ENCODE measurements around the gene BPIFB4. TPM values are rescaled to one million over a fixed set of nuclear protein-coding genes. Genes with fewer than 3 reads are reported as not detected.
"Not testable (repeated sequence)": the region's sequence is repeated elsewhere in the genome, so short reads cannot be mapped to it uniquely, and the experiment has no call there.

Gene BPIFB4
- total RNA-seq, 1 donor from 2014 or later, result not detected

DNA sequence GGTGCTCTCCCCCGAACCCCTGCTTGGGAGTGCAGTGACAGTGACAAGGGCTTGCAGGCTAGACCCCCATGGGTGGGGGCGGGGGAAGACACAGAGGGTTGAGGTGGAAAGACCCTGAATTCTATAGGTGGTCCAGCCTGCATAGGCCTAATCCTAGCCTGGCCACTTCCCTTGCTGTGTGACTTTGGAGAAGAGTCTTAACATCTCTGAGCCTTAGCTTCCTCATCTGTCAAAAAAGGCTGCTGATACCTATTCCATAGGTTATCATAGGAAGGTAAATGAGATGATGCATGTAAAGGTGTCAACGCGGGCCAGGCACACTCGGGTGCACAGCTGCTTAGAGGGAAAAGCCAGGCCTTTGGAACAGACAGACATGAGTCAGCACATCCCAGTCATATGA lies 15.8 kb downstream of the BPIFB4 start:
- Mint-ChIP-seq H3K4me3 (ENCODE audit: unreplicated experiment) (no peak overlapping the region), H3K27ac (ENCODE audit: unreplicated experiment) (no peak overlapping the region), H3K36me3 (ENCODE audit: low read depth, unreplicated experiment) (no peaks in the 10 kb centered on the region), H3K27me3 (ENCODE audit: low read depth, unreplicated experiment) (peaks cover 35% of the 10 kb centered on the region), H3K9me3 (ENCODE audit: unreplicated experiment) (peaks cover 2% of the 10 kb centered on the region), H3K4me1 (ENCODE audit: low read depth, unreplicated experiment) (no peaks in the 10 kb centered on the region)
- TF ChIP-seq, protein P1, sequence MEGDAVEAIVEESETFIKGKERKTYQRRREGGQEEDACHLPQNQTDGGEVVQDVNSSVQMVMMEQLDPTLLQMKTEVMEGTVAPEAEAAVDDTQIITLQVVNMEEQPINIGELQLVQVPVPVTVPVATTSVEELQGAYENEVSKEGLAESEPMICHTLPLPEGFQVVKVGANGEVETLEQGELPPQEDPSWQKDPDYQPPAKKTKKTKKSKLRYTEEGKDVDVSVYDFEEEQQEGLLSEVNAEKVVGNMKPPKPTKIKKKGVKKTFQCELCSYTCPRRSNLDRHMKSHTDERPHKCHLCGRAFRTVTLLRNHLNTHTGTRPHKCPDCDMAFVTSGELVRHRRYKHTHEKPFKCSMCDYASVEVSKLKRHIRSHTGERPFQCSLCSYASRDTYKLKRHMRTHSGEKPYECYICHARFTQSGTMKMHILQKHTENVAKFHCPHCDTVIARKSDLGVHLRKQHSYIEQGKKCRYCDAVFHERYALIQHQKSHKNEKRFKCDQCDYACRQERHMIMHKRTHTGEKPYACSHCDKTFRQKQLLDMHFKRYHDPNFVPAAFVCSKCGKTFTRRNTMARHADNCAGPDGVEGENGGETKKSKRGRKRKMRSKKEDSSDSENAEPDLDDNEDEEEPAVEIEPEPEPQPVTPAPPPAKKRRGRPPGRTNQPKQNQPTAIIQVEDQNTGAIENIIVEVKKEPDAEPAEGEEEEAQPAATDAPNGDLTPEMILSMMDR (IDR thresholded peaks at IDR 0.05; ENCODE audit: insufficient read depth, low read depth, low read length), result no peak
- TF ChIP-seq EZH2 (IDR thresholded peaks at IDR 0.05; ENCODE audit: insufficient read depth, low read length), result no peak
- H3K36me3 ChIP-seq (ENCODE audit: insufficient read depth, low read length), result no peaks in the 10 kb centered on the region
- H3K4me2 ChIP-seq (ENCODE audit: low read length), result no peak overlapping the region
- no peaks in the 10 kb centered on the region for H3K4me1 ChIP-seq (ENCODE audit: insufficient read depth, low read length)
- no peak overlapping the region for H3K4me3 ChIP-seq (ENCODE audit: insufficient read depth, low read depth, low read length)
- FAIRE-seq (no peak), DNase-seq (ENCODE audit: low read depth) (no peak)
- no peak overlapping the region for H2AFZ ChIP-seq (ENCODE audit: low read depth, low read length)
- no peak overlapping the region for H3K27ac ChIP-seq (ENCODE audit: low read depth, low read length)
- H3K79me2 ChIP-seq (ENCODE audit: insufficient read depth, low read length), result no peaks in the 10 kb centered on the region
- H4K20me1 ChIP-seq (ENCODE audit: insufficient read depth, low read length), result no peaks in the 10 kb centered on the region
- H3K9me3 ChIP-seq (ENCODE audit: insufficient read depth, low read depth, low read length), result no peaks in the 10 kb centered on the region
- no peak overlapping the region for H3K9ac ChIP-seq (ENCODE audit: low read length)
- H3K27me3 ChIP-seq (ENCODE audit: insufficient read depth, low read length), result peaks cover 2% of the 10 kb centered on the region

DNA sequence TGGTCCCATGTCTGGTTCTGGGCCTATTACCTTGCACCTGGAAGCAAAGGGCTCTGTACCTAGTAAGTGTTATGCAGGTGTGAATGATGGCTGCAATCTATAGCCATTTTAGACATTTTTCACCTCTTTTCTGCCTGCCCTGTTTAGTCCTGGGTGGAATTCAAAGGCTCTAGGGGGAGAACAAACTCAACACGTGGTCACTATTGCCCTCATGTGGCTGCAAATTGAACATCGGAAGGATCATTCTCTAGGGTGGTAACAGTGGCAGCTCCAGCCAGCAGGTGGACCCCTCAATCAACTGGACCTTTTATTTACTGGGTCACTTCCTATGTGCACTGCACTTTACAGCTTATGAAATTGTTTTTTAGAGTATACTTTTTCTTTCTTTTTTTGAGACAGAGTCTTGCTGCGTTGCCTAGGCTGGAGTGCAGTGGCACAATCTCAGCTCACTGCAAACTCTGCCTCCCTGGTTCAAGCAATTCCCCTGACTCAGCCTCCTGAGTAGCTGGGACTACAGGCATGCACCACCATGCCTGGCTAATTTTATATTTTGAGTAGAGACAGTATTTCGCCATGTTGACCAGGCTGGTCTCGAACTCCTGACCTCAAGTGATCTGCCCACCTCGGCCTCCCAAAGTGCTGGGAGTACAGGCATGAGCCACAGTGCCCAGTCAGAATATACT lies 16.6 kb downstream of the BPIFB4 start:
- not testable (repeated sequence) for H2AFZ ChIP-seq (ENCODE audit: low read depth, low read length); H3K27me3 ChIP-seq (ENCODE audit: insufficient read depth, low read length); H3K27ac ChIP-seq (ENCODE audit: low read depth, low read length); H3K4me2 ChIP-seq (ENCODE audit: low read length); H3K4me3 ChIP-seq (ENCODE audit: insufficient read depth, low read depth, low read length); H3K4me3 Mint-ChIP-seq (ENCODE audit: unreplicated experiment); H3K36me3 ChIP-seq (ENCODE audit: insufficient read depth, low read length); H3K36me3 Mint-ChIP-seq (ENCODE audit: low read depth, unreplicated experiment); H4K20me1 ChIP-seq (ENCODE audit: insufficient read depth, low read length); H3K27ac Mint-ChIP-seq (ENCODE audit: unreplicated experiment); H3K9me3 ChIP-seq (ENCODE audit: insufficient read depth, low read depth, low read length); FAIRE-seq; H3K4me1 Mint-ChIP-seq (ENCODE audit: low read depth, unreplicated experiment); H3K79me2 ChIP-seq (ENCODE audit: insufficient read depth, low read length); H3K9me3 Mint-ChIP-seq (ENCODE audit: unreplicated experiment); H3K4me1 ChIP-seq (ENCODE audit: insufficient read depth, low read length); H3K9ac ChIP-seq (ENCODE audit: low read length)
- peaks cover 35% of the 10 kb centered on the region for H3K27me3 Mint-ChIP-seq (ENCODE audit: low read depth, unreplicated experiment)
- TF ChIP-seq, protein P1 (IDR thresholded peaks at IDR 0.05; ENCODE audit: insufficient read depth, low read depth, low read length), result peak; percentile 79
- DNase-seq (ENCODE audit: low read depth), result peak; percentile 20

DNA sequence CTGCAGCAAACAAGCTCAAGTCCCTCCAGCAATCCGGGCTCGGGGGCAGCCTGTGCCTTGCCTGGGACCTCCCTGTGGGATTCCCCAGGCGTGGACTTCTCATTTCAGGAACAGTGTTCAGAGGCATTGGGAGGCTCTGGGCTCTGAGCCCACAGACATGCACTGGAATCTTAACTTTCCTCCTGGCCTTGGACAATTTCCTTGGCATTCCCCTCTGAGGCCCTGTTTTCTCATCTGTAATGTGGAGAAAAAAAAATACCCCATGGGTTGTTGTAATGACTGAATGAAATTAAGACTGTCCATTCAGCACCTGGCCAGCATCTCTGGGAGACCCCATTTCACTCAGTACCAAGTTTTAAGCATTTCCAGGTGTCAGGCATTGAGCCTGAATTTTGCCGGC lies 17.6 kb downstream of the BPIFB4 start:
- FAIRE-seq (no peak), DNase-seq (ENCODE audit: low read depth) (no peak)
- Histone ChIP-seq H3K4me2 (ENCODE audit: low read length) (no peak overlapping the region), H3K36me3 (ENCODE audit: insufficient read depth, low read length) (no peaks in the 10 kb centered on the region), H3K4me3 (ENCODE audit: insufficient read depth, low read depth, low read length) (no peak overlapping the region), H3K27me3 (ENCODE audit: insufficient read depth, low read length) (peaks cover 2% of the 10 kb centered on the region), H4K20me1 (ENCODE audit: insufficient read depth, low read length) (no peaks in the 10 kb centered on the region), H2AFZ (ENCODE audit: low read depth, low read length) (no peak overlapping the region), H3K79me2 (ENCODE audit: insufficient read depth, low read length) (no peaks in the 10 kb centered on the region), H3K9ac (ENCODE audit: low read length) (no peak overlapping the region), H3K4me1 (ENCODE audit: insufficient read depth, low read length) (no peaks in the 10 kb centered on the region), H3K9me3 (ENCODE audit: insufficient read depth, low read depth, low read length) (no peaks in the 10 kb centered on the region), H3K27ac (ENCODE audit: low read depth, low read length) (no peak overlapping the region)
- no peaks in the 10 kb centered on the region for H3K36me3 Mint-ChIP-seq (ENCODE audit: low read depth, unreplicated experiment)
- no peak overlapping the region for H3K4me3 Mint-ChIP-seq (ENCODE audit: unreplicated experiment)
- H3K27me3 Mint-ChIP-seq (ENCODE audit: low read depth, unreplicated experiment), result peaks cover 31% of the 10 kb centered on the region
- H3K9me3 Mint-ChIP-seq (ENCODE audit: unreplicated experiment), result peaks cover 2% of the 10 kb centered on the region
- no peaks in the 10 kb centered on the region for H3K4me1 Mint-ChIP-seq (ENCODE audit: low read depth, unreplicated experiment)
- TF ChIP-seq, protein P1 (IDR thresholded peaks at IDR 0.05; ENCODE audit: insufficient read depth, low read depth, low read length), result no peak
- no peak for TF ChIP-seq EZH2 (IDR thresholded peaks at IDR 0.05; ENCODE audit: insufficient read depth, low read length)
- H3K27ac Mint-ChIP-seq (ENCODE audit: unreplicated experiment), result no peak overlapping the region
